ENCODE data around the gene UGGT1. TPM values are rescaled to one million over a fixed set of nuclear protein-coding genes. Genes with fewer than 3 reads are reported as not detected.

UGGT1 gene
- 102 TPM for total RNA-seq (ENCODE audit: unreplicated experiment)
- long read RNA-seq, partial matches to known transcripts, result 0 of 4 reads
- long read RNA-seq, other reads (novel, unspliced or antisense), result 4 of 4 reads

GRCh38 chr2:128090945-128091725 is at the start of gene UGGT1:
Gene UGGT1, plus strand, starts transcription at chr2:128091200. Its CDS starts 158 bp downstream, at chr2:128091358.
- no peak for TF ChIP-seq CTCF (IDR thresholded peaks at IDR 0.05; ENCODE audit: unreplicated experiment)
- H3K4me3 Mint-ChIP-seq (ENCODE audit: unreplicated experiment), result peak within 1 kb of the TSS; percentile 95
- peak; percentile 92 for DNase-seq (ENCODE audit: low spot score)
- peaks cover 3% of the 10 kb centered on the region for H3K36me3 Mint-ChIP-seq (ENCODE audit: low read depth, unreplicated experiment)
- H3K27me3 Mint-ChIP-seq (ENCODE audit: unreplicated experiment), result no peaks in the 10 kb centered on the region
- H3K4me1 Mint-ChIP-seq (ENCODE audit: unreplicated experiment), result peaks cover 32% of the 10 kb centered on the region
- no peaks in the 10 kb centered on the region for H3K9me3 Mint-ChIP-seq (ENCODE audit: unreplicated experiment)
- H3K27ac Mint-ChIP-seq (ENCODE audit: unreplicated experiment), result peak within 1 kb of the TSS; percentile 70

GRCh38 chr2:128041561-128041960 is 49.4 kb upstream of the UGGT1 start:
- Mint-ChIP-seq H3K9me3 (ENCODE audit: unreplicated experiment) (peaks cover 26% of the 10 kb centered on the region), H3K36me3 (ENCODE audit: low read depth, unreplicated experiment) (peaks cover 10% of the 10 kb centered on the region), H3K4me1 (ENCODE audit: unreplicated experiment) (no peaks in the 10 kb centered on the region), H3K4me3 (ENCODE audit: unreplicated experiment) (no peak overlapping the region), H3K27me3 (ENCODE audit: unreplicated experiment) (peaks cover 2% of the 10 kb centered on the region), H3K27ac (ENCODE audit: unreplicated experiment) (no peak overlapping the region)
- DNase-seq (ENCODE audit: low spot score), result no peak
- TF ChIP-seq CTCF (IDR thresholded peaks at IDR 0.05; ENCODE audit: unreplicated experiment), result no peak

- peaks cover 15% of the 10 kb centered on the region for H3K9me3 Mint-ChIP-seq (ENCODE audit: unreplicated experiment)
Observed at GRCh38 chr2:128043041-128043440, 48.0 kb upstream of the UGGT1 start.

GRCh38 chr2:128053331-128053730 is 37.7 kb upstream of the UGGT1 start:
- Mint-ChIP-seq H3K27ac (ENCODE audit: unreplicated experiment) (no peak overlapping the region), H3K9me3 (ENCODE audit: unreplicated experiment) (no peaks in the 10 kb centered on the region), H3K27me3 (ENCODE audit: unreplicated experiment) (no peaks in the 10 kb centered on the region), H3K4me1 (ENCODE audit: unreplicated experiment) (no peaks in the 10 kb centered on the region), H3K36me3 (ENCODE audit: low read depth, unreplicated experiment) (no peaks in the 10 kb centered on the region), H3K4me3 (ENCODE audit: unreplicated experiment) (no peak overlapping the region)
- TF ChIP-seq CTCF (IDR thresholded peaks at IDR 0.05; ENCODE audit: unreplicated experiment), result no peak
- no peak for DNase-seq (ENCODE audit: low spot score)

More at GRCh38 chr2:128043041-128043440, 48.0 kb upstream of the UGGT1 start:
- H3K4me1 Mint-ChIP-seq (ENCODE audit: unreplicated experiment), result no peaks in the 10 kb centered on the region
- H3K36me3 Mint-ChIP-seq (ENCODE audit: low read depth, unreplicated experiment), result peaks cover 5% of the 10 kb centered on the region
- TF ChIP-seq CTCF (IDR thresholded peaks at IDR 0.05; ENCODE audit: unreplicated experiment), result no peak
- peaks cover 2% of the 10 kb centered on the region for H3K27me3 Mint-ChIP-seq (ENCODE audit: unreplicated experiment)
- no peak overlapping the region for H3K4me3 Mint-ChIP-seq (ENCODE audit: unreplicated experiment)
- H3K27ac Mint-ChIP-seq (ENCODE audit: unreplicated experiment), result no peak overlapping the region
- no peak for DNase-seq (ENCODE audit: low spot score)
